ENCODE results near the gene ASAP2. TPM values are rescaled to one million over a fixed set of nuclear protein-coding genes. Genes with fewer than 3 reads are reported as not detected.
A peak's percentile ranks its signal among the peaks of the same experiment; 100 is the strongest.

The ASAP2 gene
- total and polyA plus RNA-seq, 9 of the 15 experiments (the other 6 are each of a cell fraction or from before 2014, with no cell fraction given): 0.06 to 4.3 (median 3.1) TPM

DNA sequence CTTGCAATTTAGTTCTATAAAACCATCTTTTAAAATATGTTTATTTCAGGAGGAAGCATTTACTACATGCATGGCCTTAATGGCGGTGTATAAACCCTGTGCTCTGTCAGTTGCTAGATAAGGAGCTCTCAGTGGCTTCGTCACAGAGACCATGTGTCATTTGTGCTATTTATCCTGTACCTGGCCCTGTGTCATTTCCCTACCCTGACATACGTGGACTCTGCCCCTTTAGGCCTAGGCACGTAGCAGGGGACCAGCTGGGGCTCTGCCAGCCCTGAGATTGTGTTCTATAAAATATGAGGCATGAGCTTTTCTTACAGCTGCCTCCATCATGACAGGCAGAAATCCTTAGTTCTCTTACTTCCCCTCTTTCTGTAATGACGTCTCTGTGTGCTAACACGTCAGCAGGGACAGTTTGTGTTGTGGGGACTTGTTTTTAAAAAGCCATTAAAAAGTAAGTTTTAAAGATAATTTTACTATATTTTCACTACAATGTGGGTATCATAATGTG, 128.8 kb downstream of the ASAP2 start (continued):
- TF ChIP-seq, protein P1, sequence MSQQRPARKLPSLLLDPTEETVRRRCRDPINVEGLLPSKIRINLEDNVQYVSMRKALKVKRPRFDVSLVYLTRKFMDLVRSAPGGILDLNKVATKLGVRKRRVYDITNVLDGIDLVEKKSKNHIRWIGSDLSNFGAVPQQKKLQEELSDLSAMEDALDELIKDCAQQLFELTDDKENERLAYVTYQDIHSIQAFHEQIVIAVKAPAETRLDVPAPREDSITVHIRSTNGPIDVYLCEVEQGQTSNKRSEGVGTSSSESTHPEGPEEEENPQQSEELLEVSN (IDR thresholded peaks at IDR 0.05; ENCODE audit: borderline replicate concordance in 1 of 2, extremely low read depth in 1 of 2, insufficient read depth in 1 of 2, insufficient read length in 1 of 2, low read depth in 1 of 2, low read length in 1 of 2, poor library complexity in 1 of 2, severe bottlenecking in 1 of 2): peak; percentile 49 to 58
- TF ChIP-seq ZNF282 (CRISPR knock-in tag; IDR thresholded peaks at IDR 0.05) (no peak), PCBP1 (IDR thresholded peaks at IDR 0.05; ENCODE audit: low read depth, low read length, poor library complexity, severe bottlenecking) (no peak), NCOA1 (IDR thresholded peaks at IDR 0.05; ENCODE audit: low read depth) (0 out of 2 replicates have a peak, but pooled peaks have one; percentile 30), BACH1 (tag; IDR thresholded peaks at IDR 0.05) (0 out of 2 replicates have a peak, but pooled peaks have one; percentile 20), ZKSCAN1 (IDR thresholded peaks at IDR 0.05; ENCODE audit: low read depth, low read length) (no peak), FOXJ2 (tag; IDR thresholded peaks at IDR 0.05) (no peak), POU5F1 (IDR thresholded peaks at IDR 0.05; ENCODE audit: borderline replicate concordance, low read depth, low read length, partially characterized antibody) (no peak), MIER1 (IDR thresholded peaks at IDR 0.05; ENCODE audit: low read depth) (no peak), ZNF76 (CRISPR knock-in tag; IDR thresholded peaks at IDR 0.05; ENCODE audit: borderline replicate concordance) (no peak), RBM15 (IDR thresholded peaks at IDR 0.05; ENCODE audit: insufficient read depth, low read length) (no peak), KAT8 (IDR thresholded peaks at IDR 0.05; ENCODE audit: low read depth) (no peak), MAFG (tag; conservative IDR thresholded peaks at IDR 0.05) (peak; percentile 58), DIDO1 (tag; IDR thresholded peaks at IDR 0.05; ENCODE audit: low read depth) (no peak), ZNF41 (CRISPR knock-in tag; conservative IDR thresholded peaks at IDR 0.05) (no peak)
- TF ChIP-seq, protein P2, sequence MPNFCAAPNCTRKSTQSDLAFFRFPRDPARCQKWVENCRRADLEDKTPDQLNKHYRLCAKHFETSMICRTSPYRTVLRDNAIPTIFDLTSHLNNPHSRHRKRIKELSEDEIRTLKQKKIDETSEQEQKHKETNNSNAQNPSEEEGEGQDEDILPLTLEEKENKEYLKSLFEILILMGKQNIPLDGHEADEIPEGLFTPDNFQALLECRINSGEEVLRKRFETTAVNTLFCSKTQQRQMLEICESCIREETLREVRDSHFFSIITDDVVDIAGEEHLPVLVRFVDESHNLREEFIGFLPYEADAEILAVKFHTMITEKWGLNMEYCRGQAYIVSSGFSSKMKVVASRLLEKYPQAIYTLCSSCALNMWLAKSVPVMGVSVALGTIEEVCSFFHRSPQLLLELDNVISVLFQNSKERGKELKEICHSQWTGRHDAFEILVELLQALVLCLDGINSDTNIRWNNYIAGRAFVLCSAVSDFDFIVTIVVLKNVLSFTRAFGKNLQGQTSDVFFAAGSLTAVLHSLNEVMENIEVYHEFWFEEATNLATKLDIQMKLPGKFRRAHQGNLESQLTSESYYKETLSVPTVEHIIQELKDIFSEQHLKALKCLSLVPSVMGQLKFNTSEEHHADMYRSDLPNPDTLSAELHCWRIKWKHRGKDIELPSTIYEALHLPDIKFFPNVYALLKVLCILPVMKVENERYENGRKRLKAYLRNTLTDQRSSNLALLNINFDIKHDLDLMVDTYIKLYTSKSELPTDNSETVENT (CRISPR knock-in tag; IDR thresholded peaks at IDR 0.05): no peak
- TF ChIP-seq, protein P3, sequence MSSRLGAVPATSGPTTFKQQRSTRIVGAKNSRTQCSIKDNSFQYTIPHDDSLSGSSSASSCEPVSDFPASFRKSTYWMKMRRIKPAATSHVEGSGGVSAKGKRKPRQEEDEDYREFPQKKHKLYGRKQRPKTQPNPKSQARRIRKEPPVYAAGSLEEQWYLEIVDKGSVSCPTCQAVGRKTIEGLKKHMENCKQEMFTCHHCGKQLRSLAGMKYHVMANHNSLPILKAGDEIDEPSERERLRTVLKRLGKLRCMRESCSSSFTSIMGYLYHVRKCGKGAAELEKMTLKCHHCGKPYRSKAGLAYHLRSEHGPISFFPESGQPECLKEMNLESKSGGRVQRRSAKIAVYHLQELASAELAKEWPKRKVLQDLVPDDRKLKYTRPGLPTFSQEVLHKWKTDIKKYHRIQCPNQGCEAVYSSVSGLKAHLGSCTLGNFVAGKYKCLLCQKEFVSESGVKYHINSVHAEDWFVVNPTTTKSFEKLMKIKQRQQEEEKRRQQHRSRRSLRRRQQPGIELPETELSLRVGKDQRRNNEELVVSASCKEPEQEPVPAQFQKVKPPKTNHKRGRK (tag; IDR thresholded peaks at IDR 0.05): no peak
- TF ChIP-seq, protein P4, sequence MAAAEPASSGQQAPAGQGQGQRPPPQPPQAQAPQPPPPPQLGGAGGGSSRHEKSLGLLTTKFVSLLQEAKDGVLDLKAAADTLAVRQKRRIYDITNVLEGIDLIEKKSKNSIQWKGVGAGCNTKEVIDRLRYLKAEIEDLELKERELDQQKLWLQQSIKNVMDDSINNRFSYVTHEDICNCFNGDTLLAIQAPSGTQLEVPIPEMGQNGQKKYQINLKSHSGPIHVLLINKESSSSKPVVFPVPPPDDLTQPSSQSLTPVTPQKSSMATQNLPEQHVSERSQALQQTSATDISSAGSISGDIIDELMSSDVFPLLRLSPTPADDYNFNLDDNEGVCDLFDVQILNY (CRISPR knock-in tag; IDR thresholded peaks at IDR 0.05): no peak
- TF ChIP-seq, protein P5, sequence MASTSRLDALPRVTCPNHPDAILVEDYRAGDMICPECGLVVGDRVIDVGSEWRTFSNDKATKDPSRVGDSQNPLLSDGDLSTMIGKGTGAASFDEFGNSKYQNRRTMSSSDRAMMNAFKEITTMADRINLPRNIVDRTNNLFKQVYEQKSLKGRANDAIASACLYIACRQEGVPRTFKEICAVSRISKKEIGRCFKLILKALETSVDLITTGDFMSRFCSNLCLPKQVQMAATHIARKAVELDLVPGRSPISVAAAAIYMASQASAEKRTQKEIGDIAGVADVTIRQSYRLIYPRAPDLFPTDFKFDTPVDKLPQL (IDR thresholded peaks at IDR 0.05; ENCODE audit: extremely low read depth, insufficient read length): no peak
- TF ChIP-seq, protein P6, sequence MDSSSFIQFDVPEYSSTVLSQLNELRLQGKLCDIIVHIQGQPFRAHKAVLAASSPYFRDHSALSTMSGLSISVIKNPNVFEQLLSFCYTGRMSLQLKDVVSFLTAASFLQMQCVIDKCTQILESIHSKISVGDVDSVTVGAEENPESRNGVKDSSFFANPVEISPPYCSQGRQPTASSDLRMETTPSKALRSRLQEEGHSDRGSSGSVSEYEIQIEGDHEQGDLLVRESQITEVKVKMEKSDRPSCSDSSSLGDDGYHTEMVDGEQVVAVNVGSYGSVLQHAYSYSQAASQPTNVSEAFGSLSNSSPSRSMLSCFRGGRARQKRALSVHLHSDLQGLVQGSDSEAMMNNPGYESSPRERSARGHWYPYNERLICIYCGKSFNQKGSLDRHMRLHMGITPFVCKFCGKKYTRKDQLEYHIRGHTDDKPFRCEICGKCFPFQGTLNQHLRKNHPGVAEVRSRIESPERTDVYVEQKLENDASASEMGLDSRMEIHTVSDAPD (CRISPR knock-in tag; IDR thresholded peaks at IDR 0.05): no peak
